HG02642 (cell line): ENCODE data around the gene ADGRL3.

Experiments
- ATAC-seq: cut with Tn5 transposase; IDR thresholded peaks from one replicate; pipeline ENCODE4 v1.9.1; 2021; ENCODE audit warnings: mild to moderate bottlenecking; ENCODE audit not compliant: unreplicated experiment, poor library complexity

The ADGRL3 gene

GRCh38 chr4:62006108-62006507 lies 806.0 kb downstream of the ADGRL3 start:
- no peak for ATAC-seq

GRCh38 chr4:62015043-62015739 lies 815.1 kb downstream of the ADGRL3 start:
- no peak for ATAC-seq

GRCh38 chr4:62018537-62018936 lies 818.4 kb downstream of the ADGRL3 start:
- no peak for ATAC-seq

- ATAC-seq: no peak
Measured at GRCh38 chr4:62023633-62024032, 823.5 kb downstream of the ADGRL3 start.

GRCh38 chr4:62028745-62029144 lies 828.6 kb downstream of the ADGRL3 start:
- ATAC-seq: no peak

GRCh38 chr4:62030958-62031357 lies 830.8 kb downstream of the ADGRL3 start:
- ATAC-seq: no peak

- ATAC-seq: no peak
Measured at GRCh38 chr4:62037571-62037970, 837.4 kb downstream of the ADGRL3 start.

GRCh38 chr4:62051332-62051731 lies 851.2 kb downstream of the ADGRL3 start:
- no peak for ATAC-seq

GRCh38 chr4:62053974-62054373 lies 853.8 kb downstream of the ADGRL3 start:
- no peak for ATAC-seq

GRCh38 chr4:62057031-62057430 lies 856.9 kb downstream of the ADGRL3 start:
- no peak for ATAC-seq

- ATAC-seq: no peak
Measured at GRCh38 chr4:62058571-62058970, 858.4 kb downstream of the ADGRL3 start.

- no peak for ATAC-seq
Measured at GRCh38 chr4:62070291-62070852, 870.2 kb downstream of the ADGRL3 start.

- ATAC-seq: no peak
Measured at GRCh38 chr4:62075089-62075488, 875.0 kb downstream of the ADGRL3 start.

GRCh38 chr4:62075521-62075920 lies 875.4 kb downstream of the ADGRL3 start:
- no peak for ATAC-seq

GRCh38 chr4:62077406-62077805 lies 877.3 kb downstream of the ADGRL3 start:
- no peak for ATAC-seq

- no peak for ATAC-seq
Measured at GRCh38 chr4:62080431-62080830, 880.3 kb downstream of the ADGRL3 start.

- no peak for ATAC-seq
Measured at GRCh38 chr4:62087706-62088105, 887.6 kb downstream of the ADGRL3 start.

GRCh38 chr4:62093735-62094134 lies 893.6 kb downstream of the ADGRL3 start:
- ATAC-seq: no peak

GRCh38 chr4:62096881-62097280 lies 896.8 kb downstream of the ADGRL3 start:
- ATAC-seq: no peak

GRCh38 chr4:62115216-62115615 lies 915.1 kb downstream of the ADGRL3 start:
- ATAC-seq: no peak

GRCh38 chr4:62117886-62118285 lies 917.8 kb downstream of the ADGRL3 start:
- ATAC-seq: no peak

GRCh38 chr4:62118558-62118957 lies 918.4 kb downstream of the ADGRL3 start:
- ATAC-seq: no peak
